DMS53 treated with DMSO at 0.1 percent for 48 hours (cell line): ENCODE data around the gene UBXN11.
"Not testable (repeated sequence)": the region's sequence is repeated elsewhere in the genome, so short reads cannot be mapped to it uniquely, and the experiment has no call there.

Source experiments
- DNase-seq: peaks from one replicate; lab custom pipeline; 2025; ENCODE audit not compliant: unreplicated experiment; lab: John Stamatoyannopoulos, UW

The UBXN11 gene

DNA sequence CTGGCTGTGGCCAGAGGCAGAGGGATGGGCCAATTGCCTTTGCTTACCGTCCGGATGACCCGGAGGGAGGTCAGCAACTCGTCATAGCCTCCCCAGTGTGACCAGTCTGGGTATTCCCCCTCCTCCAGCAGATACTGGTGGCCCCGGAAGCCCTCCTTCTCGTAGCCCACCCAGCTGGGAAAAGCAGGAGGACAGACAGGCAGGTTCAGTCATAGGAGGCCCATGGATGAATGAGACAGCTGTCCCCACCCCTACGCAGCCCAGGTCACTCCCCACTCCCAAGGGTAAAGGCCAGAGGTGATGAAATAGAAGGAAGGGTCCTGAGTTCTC, 30.7 kb upstream of the UBXN11 start:
- DNase-seq: no peak

DNA sequence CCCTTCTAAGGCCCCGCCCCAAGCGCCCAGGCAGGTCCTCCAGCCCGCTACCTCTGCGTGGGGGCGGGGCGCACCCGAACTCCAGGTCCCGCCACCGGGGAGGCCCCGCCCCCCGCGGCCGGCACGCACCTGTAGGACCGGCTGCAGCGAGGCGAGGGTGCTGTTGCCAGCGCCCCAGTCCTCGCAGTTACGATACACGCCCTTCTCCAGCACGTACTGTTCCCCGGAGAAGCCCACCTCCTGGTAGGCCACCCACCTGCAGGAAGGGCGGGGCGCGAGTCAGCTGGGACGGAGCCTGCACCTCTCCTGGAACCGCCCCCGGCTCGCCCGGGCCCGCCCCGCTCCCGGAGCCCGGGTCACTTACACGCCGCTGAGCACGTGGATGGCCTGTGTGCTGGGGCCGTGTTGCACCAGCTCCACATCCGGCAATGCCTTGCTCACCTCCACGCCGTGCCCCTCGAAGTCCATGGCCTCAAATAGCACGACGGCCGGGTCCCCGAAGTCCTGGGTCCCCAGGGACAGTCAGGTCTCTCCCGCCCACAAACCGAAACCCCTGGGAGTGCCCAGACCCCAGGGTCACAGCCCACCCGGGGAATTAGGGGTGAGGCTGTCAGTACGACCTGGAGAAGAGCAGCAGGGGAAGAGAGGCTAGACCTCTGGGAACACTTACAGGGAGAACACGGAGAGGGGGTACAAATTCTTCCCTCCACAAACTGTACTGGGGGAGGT, 30.2 kb upstream of the UBXN11 start:
- peak; percentile 91 for DNase-seq

DNA sequence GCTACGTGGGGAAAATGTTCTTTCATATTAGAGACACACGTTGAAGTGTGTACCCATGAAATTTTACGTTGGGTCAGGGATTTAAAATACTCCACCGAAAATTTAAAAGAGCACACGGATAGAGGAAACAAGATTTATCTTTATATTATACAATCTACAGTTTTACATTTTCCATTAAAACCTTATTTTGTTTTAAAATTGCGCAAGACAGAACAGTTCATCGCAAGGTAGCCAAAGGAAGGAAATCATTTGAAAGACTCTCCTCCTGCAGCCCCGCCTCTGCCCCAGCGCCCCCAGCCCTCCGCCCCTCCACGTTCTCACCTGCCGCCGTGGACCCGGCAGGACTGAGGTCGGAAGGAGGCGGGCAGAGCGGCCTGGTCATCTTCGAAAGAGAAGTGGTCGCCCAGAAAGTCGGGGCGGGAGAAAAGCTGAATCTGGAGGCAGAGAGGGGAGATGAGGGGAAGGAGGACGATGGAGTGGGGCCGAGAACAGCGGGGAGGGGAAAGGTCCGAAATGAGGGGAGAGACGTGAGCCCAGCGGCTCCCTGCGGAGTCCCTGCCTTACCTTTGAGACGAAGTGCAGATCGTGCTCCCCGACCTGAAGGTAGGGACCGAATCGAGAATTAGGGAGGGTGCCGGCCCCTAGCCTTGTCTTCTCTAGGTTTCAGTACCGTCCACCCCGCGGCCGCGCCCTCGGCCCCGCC, 29.5 kb upstream of the UBXN11 start:
- no peak for DNase-seq

DNA sequence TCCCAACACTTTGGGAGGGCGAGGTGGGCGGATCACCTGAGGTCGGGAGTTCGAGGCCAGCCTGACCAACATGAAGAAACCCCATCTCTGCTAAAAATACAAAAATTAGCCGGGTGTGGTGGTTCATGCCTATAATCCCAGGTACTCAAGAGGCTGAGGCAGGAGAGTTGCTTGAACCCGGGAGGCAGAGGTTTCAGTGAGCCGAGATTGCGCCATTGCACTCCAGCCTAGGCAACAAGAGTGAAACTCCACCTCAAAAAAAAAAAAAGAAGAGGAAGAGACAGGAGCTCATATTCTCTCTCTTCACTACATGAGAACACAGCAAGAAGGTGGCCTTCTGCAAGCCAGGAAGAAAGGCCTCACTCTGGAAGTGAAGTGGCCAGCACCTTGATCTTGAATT, 26.9 kb upstream of the UBXN11 start:
- DNase-seq: not testable (repeated sequence)

DNA sequence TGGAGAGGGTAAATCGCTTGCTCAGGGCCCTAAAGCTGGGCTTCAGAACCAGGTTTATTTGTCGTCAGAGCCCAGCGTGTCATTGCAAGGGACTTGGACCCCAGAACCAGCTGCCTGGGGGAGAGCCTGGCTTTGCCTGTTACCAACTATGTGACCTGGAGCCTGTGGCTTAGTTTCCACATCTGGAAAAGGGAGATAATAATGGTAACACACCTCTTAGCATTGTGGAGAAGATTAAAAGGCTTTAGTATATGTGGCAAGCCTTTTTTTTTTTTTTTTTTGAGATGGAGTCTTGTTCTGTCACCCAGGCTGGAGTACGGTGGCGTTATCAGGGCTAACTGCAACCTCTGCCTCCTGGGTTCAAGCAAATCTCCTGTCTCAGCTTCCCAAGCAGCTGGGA, 23.8 kb upstream of the UBXN11 start:
- DNase-seq: no peak

DNA sequence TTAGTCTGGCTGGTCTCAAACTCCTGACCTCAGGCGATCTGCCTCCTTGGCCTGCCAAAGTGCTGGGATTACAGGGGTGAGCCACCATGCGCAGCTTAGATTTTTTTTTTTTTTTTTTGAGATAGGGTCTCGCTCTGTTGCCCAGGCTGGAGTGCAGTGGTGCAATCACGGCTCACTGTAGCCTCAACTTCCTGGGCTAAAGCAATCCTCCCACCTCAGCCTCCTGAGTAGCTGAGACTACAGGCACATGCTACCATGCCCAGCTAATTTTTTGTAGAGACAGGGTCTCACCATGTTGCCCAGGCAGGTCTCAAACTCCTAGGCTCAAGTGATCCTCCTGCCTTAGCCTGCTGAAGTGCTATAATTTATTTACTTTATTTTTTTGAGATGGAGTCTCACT, 22.9 kb upstream of the UBXN11 start:
- not testable (repeated sequence) for DNase-seq

DNA sequence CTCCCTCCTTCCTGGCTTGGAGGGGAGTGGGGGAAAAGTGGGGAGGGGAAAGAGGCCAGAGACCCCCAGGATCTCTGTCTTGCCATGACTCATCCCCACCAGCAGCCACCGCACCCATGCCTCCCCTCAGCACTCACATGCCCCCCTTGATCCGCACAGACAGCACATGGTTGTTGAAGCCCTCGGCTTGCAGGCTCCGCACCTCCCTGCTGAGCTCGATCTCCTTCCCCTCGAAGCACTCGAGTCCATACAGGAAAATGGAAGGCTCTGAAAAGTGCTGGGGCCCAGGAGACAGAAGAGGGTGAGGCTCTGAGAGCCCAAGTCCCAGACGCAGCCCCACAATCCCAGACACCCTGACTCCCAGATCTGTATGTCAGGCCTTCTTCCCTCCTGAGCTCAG, 22.2 kb upstream of the UBXN11 start:
- DNase-seq: no peak

DNA sequence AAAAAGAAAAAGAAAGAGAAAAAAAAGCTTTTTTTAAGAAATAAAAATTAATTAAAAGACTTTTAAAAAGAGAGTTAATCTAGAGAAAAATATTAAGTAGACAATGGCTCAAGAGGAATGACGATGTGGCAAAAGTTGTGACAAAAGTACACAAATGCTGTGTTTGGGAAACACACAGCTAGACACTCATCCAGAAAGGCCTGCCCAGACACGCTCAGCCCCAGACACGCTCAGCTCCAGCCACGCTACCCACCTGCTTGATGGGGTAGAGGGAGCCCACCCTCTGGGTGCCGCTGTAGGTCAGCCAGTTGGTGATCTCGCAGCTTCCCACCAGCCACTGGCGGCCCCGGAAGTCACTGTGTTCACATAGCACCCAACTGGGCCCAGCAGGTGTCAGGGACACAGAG, 21.5 kb upstream of the UBXN11 start:
- peak; percentile 75 for DNase-seq

DNA sequence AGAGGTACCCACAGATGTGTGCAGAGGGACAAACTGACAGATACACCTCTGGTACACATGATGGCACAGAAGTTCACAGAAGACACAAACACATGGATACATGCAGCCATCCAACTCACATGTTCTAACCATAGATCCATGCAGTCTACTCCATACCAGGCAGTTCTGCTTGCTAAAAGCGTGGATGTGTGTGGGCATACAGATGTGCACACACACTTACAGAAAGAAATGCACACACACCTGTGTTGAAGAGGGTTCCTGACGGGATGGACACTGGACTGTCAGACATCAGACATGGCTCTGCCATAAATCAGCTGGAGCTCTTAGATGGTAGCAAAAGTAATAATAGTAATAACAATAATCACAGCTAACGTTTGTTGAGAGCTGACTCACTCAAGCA, 18.1 kb upstream of the UBXN11 start:
- DNase-seq: no peak

DNA sequence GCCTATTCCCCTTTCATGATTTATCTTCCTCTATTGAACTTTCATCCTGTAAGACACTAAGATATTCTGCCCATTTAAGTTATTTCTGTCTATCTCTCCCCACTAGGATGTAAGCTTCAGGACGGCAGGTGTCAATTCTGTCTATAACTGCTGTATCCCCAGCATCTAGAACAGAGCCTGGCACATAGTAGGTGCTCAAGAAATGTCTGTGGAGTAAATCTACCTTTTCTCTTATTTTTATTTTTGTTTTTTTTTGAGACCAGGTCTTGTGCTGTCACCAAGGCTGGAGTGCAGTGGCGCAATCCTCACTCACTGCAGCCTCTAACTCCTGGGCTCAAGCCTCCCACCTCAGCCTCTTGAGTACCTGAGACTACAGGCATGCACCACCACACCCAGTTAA, 16.9 kb upstream of the UBXN11 start:
- no peak for DNase-seq

DNA sequence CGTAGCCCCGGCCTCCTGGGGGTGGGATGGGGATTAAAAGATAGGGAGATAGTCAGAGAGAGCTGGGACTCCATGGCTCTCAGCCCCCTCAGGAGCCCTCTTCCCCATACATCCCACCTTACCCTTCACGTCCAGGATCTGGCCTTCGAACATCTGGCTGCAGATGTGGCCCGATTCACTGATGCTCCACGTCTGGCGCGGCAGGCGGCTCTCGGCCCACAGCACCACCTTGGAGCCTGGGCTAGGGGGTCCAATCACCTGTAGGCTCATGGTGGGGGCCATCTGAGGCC, 15.6 kb upstream of the UBXN11 start:
- DNase-seq: no peak

DNA sequence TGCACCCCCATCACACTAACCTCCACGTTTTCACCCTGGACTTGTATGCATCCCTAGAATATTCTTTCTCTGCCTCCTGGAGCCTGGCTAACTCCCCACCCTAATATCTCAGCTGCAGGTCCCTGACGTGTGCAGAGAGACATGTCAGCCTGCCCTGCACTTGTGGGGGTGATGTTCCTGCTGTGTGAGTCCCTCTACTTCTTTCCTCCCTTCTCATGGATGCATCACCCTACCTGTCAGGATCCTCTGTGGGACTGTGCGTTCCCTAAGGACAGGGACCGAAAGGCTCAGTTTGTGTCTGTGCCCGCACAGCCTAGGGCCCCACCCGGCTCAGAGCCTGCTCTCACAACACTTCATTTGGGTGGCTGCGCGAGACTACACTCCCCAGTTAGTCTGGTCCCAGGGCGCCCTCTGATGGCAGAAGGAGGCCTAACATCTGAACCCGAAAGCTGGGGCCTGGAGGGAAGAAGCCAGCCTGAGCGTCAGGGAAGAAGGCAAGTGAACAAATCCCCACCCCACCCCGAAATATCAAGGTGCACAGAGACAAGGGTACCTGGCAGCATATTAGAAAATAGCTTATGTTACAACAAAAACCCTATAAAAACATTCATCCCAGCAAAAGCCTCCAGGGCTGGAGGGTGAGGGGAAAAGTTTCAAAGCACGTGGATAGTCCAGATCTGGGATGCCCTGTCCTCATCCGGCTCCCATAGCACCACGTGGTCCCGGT, 15.0 kb upstream of the UBXN11 start:
- peak; percentile 63 for DNase-seq

DNA sequence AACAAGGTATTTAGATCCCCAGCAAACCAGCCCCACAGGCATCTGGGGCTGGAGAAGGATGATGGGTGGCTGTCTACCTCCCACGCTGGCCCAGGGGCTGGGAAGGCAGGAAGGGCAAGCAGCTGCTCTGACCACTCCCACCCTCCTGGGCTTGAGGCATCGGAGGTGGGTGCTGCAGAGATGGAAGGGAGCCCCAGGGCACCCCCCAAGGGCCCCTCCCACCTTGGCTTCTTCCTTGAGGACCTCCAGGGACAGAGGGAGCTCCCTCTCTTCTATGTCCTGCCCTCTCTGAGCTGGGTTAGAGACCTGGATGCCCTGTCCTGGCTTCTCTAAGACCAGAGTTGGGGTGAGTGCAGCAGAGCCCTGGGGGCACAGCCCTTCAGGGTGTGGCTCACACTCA, 14.5 kb upstream of the UBXN11 start:
- no peak for DNase-seq

DNA sequence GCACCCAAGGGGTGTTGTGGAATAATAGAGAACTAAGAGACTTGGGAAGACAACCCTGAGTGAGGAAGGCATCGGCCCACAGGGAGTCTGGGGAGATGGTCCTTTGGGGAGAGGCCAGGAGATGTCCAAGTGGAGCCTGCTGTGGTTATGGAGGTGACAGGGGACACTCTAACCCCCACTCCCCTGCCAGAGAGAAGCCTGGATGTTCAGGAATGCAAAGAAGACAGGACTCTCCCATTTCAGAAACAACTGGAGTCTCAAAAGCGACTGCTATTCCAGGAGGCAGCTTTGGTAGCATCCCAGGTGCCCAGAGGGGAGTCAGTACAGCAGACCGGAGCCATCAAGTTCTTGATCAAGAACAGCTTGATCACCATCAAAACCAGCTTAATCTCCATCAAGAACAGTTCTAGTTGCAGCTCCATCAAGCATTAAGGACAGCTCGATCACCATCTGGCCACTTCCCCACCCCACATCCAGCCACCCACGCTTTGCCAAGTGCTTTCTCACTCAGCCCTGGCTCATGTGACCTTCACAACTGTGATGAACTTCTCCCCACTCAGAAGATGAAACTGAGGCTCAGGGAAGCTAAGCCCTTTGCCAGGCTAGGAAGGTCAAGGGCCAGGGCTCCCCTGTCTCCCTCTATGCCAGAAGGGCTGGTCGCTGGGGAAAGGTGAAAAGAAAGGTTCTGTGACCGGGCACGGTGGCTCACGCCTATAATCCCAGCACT, 12.1 kb upstream of the UBXN11 start:
- DNase-seq: no peak

DNA sequence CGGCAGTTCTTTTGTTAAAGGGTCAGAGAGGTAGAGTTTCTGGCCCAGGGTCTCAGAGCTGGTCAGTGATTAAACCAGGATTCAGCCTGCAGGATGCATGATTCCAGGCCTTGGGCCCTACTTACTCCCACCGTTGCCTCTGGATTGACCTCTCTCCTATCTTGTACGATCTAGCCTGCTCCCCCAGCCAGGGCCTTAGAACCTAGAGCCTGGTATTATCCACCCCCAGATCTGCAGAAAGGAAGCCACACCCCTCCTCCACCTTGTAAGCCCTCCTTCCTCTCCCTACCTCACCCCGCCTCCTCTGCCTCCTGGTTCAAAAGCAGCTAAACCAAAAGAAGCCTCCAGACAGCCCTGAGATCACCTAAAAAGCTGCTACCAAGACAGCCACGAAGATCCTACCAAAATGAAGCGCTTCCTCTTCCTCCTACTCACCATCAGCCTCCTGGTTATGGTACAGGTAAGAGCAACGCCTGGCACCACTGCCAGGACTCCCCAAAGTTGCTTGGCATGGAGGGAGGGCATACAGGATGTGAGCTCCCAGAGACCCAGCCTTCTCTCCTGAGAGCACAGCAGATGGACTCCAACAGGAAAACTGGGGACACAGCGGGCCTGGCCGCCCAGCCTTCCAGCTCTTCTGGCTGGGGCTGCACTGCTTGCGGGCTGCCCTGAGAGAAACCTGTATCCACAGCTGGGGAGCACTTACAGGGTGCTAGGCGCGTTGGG, 11.3 kb upstream of the UBXN11 start, which contains the start of gene CD52:
Gene CD52 (plus strand): TSS at position 347 of the 726 bp plus-strand sequence. CDS start 60 bp downstream, at position 407.
- no peak for DNase-seq

DNA sequence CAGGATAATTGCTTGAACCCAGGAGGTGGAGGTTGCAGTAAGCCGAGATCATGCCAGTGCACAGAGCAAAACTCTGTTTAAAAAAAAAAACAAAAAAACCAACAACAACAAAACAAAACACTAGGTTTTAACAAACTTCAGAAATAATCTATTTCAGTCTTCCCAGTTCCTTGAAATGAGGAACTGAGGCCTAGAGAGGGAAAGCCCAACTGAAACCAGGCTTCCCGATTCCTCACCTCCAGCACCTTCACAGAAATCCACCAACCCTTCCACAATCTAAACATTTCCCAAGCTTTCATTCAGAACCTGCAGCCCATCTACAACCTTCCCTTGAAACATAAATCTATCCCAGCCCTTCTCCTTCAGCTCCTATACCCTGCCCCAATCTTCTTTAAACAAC, 10.7 kb upstream of the UBXN11 start:
- DNase-seq: no peak

DNA sequence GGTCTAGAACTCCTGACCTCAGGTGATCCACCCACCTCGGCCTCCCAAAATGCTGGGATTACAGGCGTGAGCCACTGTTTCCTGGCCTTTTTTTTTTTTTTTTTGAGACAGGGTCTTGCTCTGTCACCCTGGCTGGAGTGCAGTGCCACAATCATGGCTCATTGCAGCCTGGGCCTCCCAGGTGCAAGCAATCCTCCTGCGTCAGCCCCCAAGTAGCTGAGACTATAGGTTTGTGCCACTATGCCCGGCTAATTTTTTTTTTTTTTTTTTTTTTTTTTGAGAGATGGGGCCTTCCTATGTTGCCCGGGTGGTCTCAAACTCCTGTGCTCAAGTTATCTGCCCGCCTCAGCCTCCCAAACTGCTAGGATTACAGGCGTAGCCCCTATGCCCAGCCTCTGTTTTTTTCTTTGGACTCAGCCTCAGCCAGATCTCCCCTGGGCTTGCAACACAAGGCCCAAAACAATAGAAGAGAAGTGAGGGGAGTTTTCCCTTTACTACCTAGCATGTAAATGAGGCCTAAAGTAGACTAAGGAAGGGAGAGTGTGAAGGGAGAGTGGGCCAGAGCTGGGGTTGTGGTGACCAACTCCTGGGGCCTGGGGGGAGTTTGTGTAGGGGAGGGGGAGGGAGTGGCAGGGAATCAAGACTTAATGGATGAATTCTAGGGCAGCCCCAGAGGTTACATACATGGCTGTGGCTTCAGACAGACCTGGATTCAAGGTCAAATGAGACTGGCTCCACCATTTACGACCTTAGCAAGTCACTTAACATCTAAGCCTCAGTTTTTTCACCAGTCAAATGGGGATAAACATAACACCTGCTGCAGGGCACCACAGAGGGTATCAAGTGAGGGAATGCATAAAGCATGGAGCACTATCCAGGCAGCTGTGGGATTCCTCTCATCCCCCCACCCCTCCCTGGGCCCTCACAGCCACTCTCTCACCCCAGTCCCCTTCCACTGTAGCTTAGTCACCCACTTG, 9.7 kb upstream of the UBXN11 start:
- no peak for DNase-seq

DNA sequence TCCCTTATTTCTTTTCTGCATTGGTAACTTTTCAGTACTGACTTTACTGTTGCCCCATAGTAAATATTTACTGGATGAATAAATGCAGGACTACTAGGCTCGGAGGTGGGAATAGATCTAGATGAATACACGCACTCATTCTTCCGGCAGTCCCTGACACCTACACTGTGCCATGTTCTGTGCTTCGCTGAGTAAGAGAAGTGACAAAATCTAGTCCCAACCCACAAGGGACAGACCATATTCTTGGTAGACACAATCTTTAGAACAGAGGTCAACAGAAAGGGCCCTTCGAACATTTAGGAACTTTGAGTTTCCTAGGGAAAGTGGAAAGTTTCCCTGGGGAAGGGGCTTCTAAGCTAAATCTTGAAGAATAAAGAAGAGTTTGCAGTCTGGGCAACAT, 8.1 kb upstream of the UBXN11 start:
- no peak for DNase-seq

DNA sequence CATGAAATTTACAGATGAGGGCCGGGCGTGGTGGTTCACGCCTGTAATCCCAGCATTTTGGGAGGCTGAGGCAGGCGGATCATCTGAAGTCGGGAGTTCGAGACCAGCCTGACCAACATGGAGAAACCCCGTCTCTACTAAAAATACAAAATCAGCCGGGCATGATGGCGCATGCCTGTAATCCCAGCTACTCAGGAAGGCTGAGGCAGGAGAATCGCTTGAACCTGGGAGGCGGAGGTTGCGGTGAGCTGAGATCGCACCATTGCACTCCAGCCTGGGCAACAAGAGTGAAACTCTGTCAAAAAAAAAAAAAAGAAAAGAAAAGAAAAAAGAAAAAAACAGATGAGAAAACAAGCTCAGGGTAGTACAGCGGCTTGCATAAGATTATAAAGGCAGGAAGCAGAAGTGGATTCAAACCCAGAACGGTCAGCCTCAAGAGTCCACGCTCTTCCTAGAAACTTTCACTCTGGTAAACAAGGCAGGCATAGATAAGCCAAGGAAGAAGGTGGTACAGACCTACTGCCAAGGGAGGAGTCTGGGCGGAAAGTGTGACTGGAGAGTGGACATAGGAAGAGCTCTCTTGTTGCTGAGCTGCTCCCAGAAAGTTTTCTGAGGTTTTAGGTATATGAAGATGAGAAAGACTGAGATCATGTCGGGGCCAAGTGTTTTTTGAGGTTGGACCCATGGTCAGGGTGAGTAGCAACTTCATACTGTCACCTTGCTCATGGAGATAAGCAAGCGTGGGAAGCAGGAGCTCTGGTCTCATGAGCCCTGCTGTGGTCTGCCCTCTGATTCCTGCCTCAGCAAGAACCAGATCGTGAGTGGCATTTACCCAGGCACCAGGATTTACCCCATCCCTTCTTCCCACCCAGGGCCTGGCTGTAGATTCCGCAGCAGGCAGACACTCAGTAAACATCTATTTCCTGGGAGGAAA, 1.8 kb upstream of the UBXN11 start:
- DNase-seq: not testable (repeated sequence)
